Measurements from ENCODE around the gene KCTD21.

DNA sequence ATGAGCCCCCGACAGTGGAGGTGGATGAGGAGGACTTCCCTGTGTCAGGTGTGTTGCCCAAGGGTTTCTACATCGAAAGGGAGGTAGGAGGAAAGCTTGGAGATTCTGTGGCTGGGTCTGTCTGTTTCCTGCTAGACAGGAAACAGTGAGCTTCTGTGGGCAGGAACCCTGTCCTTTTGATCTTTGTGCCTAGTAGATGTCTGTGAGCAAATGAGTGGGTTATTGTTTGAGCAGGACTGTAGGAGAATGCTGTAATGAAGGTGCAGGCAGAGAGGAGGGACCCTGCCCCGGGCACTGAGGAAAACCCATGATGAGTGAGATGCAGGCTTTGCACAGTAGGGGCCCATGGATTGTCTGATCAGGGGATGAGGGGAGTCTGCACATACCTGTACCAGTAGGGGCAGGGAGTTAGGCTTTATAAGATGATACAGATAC lies 14.3 kb upstream of the KCTD21 start:
- TF ChIP-seq, protein P1, sequence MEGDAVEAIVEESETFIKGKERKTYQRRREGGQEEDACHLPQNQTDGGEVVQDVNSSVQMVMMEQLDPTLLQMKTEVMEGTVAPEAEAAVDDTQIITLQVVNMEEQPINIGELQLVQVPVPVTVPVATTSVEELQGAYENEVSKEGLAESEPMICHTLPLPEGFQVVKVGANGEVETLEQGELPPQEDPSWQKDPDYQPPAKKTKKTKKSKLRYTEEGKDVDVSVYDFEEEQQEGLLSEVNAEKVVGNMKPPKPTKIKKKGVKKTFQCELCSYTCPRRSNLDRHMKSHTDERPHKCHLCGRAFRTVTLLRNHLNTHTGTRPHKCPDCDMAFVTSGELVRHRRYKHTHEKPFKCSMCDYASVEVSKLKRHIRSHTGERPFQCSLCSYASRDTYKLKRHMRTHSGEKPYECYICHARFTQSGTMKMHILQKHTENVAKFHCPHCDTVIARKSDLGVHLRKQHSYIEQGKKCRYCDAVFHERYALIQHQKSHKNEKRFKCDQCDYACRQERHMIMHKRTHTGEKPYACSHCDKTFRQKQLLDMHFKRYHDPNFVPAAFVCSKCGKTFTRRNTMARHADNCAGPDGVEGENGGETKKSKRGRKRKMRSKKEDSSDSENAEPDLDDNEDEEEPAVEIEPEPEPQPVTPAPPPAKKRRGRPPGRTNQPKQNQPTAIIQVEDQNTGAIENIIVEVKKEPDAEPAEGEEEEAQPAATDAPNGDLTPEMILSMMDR (IDR thresholded peaks at IDR 0.05): no peak
- no peak for TF ChIP-seq EZH2 (IDR thresholded peaks at IDR 0.05; ENCODE audit: borderline replicate concordance, insufficient read depth, low read depth, low read length, poor library complexity, severe bottlenecking)
